H1 (cell line): Measurements from ENCODE around the gene CACNG8. TPM values are rescaled to one million over a fixed set of nuclear protein-coding genes. Genes with fewer than 3 reads are reported as not detected.

Source experiments
- CTCF ChIA-PET: fragments of 300-600 bp; sonication (Branson Sonifier 250); formaldehyde crosslinking; loops from one replicate; lab custom pipeline; 2021; ENCODE audit not compliant: partially characterized antibody; lab: Charles Lee
- POLR2A ChIA-PET: fragments of 300-600 bp; sonication (Branson Sonifier 250); formaldehyde crosslinking; loops from one replicate; lab custom pipeline; 2021; ENCODE audit warnings: inconsistent platforms; ENCODE audit not compliant: partially characterized antibody; lab: Charles Lee
- DNase-seq, 2 experiments: peaks; one replicate each; pipeline versions ENCODE4 v3.0.0 to v3.0.0-alpha.2; 2010 to 2022; ENCODE audit warnings: low spot score in 2 of 2, low read depth in 1 of 2, mixed read lengths in 1 of 2
- FAIRE-seq: peaks from 2 replicates; lab custom pipeline; 2011; peaks lifted over from hg19 to GRCh38; lab: Jason Lieb, UNC
- H2AFZ ChIP-seq: 2 replicates; pipeline ENCODE4 v1.8.1; 2012; ENCODE audit warnings: low read length, inconsistent platforms
- H2AK5ac ChIP-seq: 2 replicates; pipeline ENCODE4 v1.6.1; 2013; ENCODE audit warnings: low read depth, low read length
- H2BK120ac ChIP-seq: replicated peaks from 2 replicates; pipeline ENCODE3; 2013; ENCODE audit warnings: low read depth, low read length, inconsistent platforms
- H2BK12ac ChIP-seq: 2 replicates; pipeline ENCODE4 v1.6.1; 2013; ENCODE audit warnings: low read depth, low read length
- H2BK15ac ChIP-seq: 2 replicates; pipeline ENCODE4 v1.6.1; 2013; ENCODE audit warnings: low read length
- H2BK20ac ChIP-seq: 2 replicates; pipeline ENCODE4 v1.6.1; 2013; ENCODE audit warnings: low read length
- H2BK5ac ChIP-seq: 2 replicates; pipeline ENCODE4 v1.6.1; 2013; ENCODE audit warnings: low read depth, low read length
- H3K14ac ChIP-seq: 2 replicates; pipeline ENCODE4 v1.6.1; 2013; ENCODE audit warnings: inconsistent platforms; ENCODE audit not compliant: insufficient read length
- H3K18ac ChIP-seq: 2 replicates; pipeline ENCODE4 v1.6.1; 2013; ENCODE audit warnings: low read length; ENCODE audit errors: extremely low read depth
- H3K23ac ChIP-seq: 2 replicates; pipeline ENCODE4 v1.6.1; 2013; ENCODE audit warnings: inconsistent platforms; ENCODE audit not compliant: insufficient read length
- H3K23me2 ChIP-seq: 2 replicates; pipeline ENCODE4 v1.6.1; 2013; ENCODE audit warnings: low read depth, low read length
- H3K27ac ChIP-seq: 2 replicates; pipeline ENCODE4 v1.6.1; 2011; ENCODE audit warnings: low read depth, low read length, inconsistent platforms
- H3K27me3 ChIP-seq, 4 experiments: replicated peaks in 1 of 4; 1 replicate in 1 of 4; 2 replicates in 3 of 4; pipeline versions ENCODE4 v1.6.1 to v1.8.1; 2011 to 2013; ENCODE audit warnings: low read length in 3 of 4, mild to moderate bottlenecking in 3 of 4, inconsistent platforms in 2 of 4, mixed read lengths in 2 of 4, moderate library complexity in 1 of 4; ENCODE audit not compliant: control insufficient read depth in 3 of 4, insufficient read depth in 3 of 4; ENCODE audit errors: extremely low read depth in 1 of 4
- H3K36me3 ChIP-seq, 4 experiments: 2 replicates each; pipeline versions ENCODE4 v1.6.1 to v1.8.1; 2011 to 2013; ENCODE audit warnings: mild to moderate bottlenecking in 4 of 4, low read length in 3 of 4, moderate library complexity in 2 of 4, control low read depth in 1 of 4, inconsistent platforms in 1 of 4; ENCODE audit not compliant: insufficient read depth in 4 of 4, control insufficient read depth in 2 of 4
- H3K4ac ChIP-seq: replicated peaks from 2 replicates; pipeline ENCODE3; 2013; ENCODE audit warnings: low read length, low read depth, mixed read lengths, inconsistent platforms; ENCODE audit not compliant: insufficient read length
- H3K4me1 ChIP-seq, 4 experiments: replicated peaks in 1 of 4; 1 replicate in 1 of 4; 2 replicates in 3 of 4; pipeline versions ENCODE4 v1.6.1 to v1.8.1; 2011 to 2013; ENCODE audit warnings: low read length in 3 of 4, inconsistent platforms in 2 of 4, mixed read lengths in 1 of 4; ENCODE audit not compliant: insufficient read depth in 4 of 4, control insufficient read depth in 3 of 4
- H3K4me2 ChIP-seq, 2 experiments: 2 replicates each; pipeline versions ENCODE4 v1.6.1 to v1.8.1; 2011 to 2013; ENCODE audit warnings: low read depth in 2 of 2, low read length in 2 of 2, control low read depth in 1 of 2, inconsistent platforms in 1 of 2, mild to moderate bottlenecking in 1 of 2; ENCODE audit not compliant: insufficient read depth in 1 of 2
- H3K4me3 ChIP-seq, 4 experiments: fragments of 200-600, 300-600 bp in 1 of 4; sonication (generic), shearing (Covaris generic), sonication (Bioruptor Twin) in 1 of 4; 2 replicates each; pipeline versions ENCODE4 v1.5.1 to v1.8.1; 2011 to 2016; ENCODE audit warnings: low read length in 4 of 4, low read depth in 3 of 4, control low read depth in 2 of 4, inconsistent platforms in 2 of 4, mild to moderate bottlenecking in 2 of 4, mixed read lengths in 1 of 4, moderate library complexity in 1 of 4; ENCODE audit not compliant: insufficient read depth in 2 of 4; ENCODE audit errors: extremely low read depth in 1 of 4
- H3K56ac ChIP-seq: replicated peaks from 2 replicates; pipeline ENCODE3; 2013; ENCODE audit warnings: low read depth, mild to moderate bottlenecking, mixed read lengths, low read length, inconsistent platforms; ENCODE audit not compliant: insufficient read length
- H3K79me1 ChIP-seq: 2 replicates; pipeline ENCODE4 v1.6.1; 2013; ENCODE audit warnings: low read depth, low read length, control low read depth
- H3K79me2 ChIP-seq, 2 experiments: 2 replicates each; pipeline versions ENCODE4 v1.6.1 to v1.8.1; 2012 to 2013; ENCODE audit warnings: low read length in 2 of 2, mild to moderate bottlenecking in 2 of 2, inconsistent platforms in 1 of 2; ENCODE audit not compliant: insufficient read depth in 2 of 2, control insufficient read depth in 1 of 2
- H3K9ac ChIP-seq, 4 experiments: replicated peaks in 1 of 4; 1 replicate in 1 of 4; 2 replicates in 3 of 4; pipeline versions ENCODE4 v1.6.1 to v1.8.1; 2011 to 2013; ENCODE audit warnings: low read depth in 3 of 4, low read length in 3 of 4, control low read depth in 2 of 4, mild to moderate bottlenecking in 2 of 4, moderate library complexity in 2 of 4, inconsistent platforms in 1 of 4; ENCODE audit errors: extremely low read depth in 1 of 4
- H3K9me3 ChIP-seq, 2 experiments: 2 replicates each; pipeline versions ENCODE4 v1.6.1 to v1.8.1; 2012 to 2013; ENCODE audit warnings: mild to moderate bottlenecking in 2 of 2, moderate library complexity in 2 of 2, control low read depth in 1 of 2, inconsistent platforms in 1 of 2, low read depth in 1 of 2, low read length in 1 of 2, mixed read lengths in 1 of 2; ENCODE audit not compliant: insufficient read depth in 2 of 2
- H4K20me1 ChIP-seq, 2 experiments: replicated peaks in 1 of 2; 2 replicates each; pipeline versions ENCODE3 to v1.8.1; 2011 to 2013; ENCODE audit warnings: inconsistent platforms in 2 of 2, low read length in 2 of 2, mild to moderate bottlenecking in 1 of 2; ENCODE audit not compliant: insufficient read depth in 2 of 2, control insufficient read depth in 1 of 2
- H4K5ac ChIP-seq: 2 replicates; pipeline ENCODE4 v1.6.1; 2013; ENCODE audit warnings: low read length, low read depth, mixed read lengths, inconsistent platforms; ENCODE audit not compliant: insufficient read length
- H4K8ac ChIP-seq: 2 replicates; pipeline ENCODE4 v1.8.0; 2013; ENCODE audit warnings: mild to moderate bottlenecking, moderate library complexity, low read length, inconsistent platforms; ENCODE audit not compliant: insufficient read depth; ENCODE audit errors: extremely low read depth
- H4K91ac ChIP-seq: replicated peaks from 2 replicates; pipeline ENCODE3; 2013; ENCODE audit warnings: low read length, mixed read lengths, inconsistent platforms; ENCODE audit not compliant: insufficient read length
- BACH1 ChIP-seq: IDR thresholded peaks from 2 replicates; pipeline ENCODE4 v1.6.1; 2012; ENCODE audit warnings: low read length, improper control_type of control experiment
- BCL11A ChIP-seq, 2 experiments: IDR thresholded peaks; one replicate each; pipeline ENCODE4 v1.6.1; 2011; ENCODE audit warnings: low read depth in 2 of 2, low read length in 2 of 2, mild to moderate bottlenecking in 2 of 2
- CBX5 ChIP-seq: fragments of 300-800, 300-1000 bp; sonication (generic); IDR thresholded peaks from 2 replicates; pipeline ENCODE4 v1.7.1; 2016; ENCODE audit warnings: antibody characterized with exemption, low read length, low read depth
- CTBP2 ChIP-seq: IDR thresholded peaks from 2 replicates; pipeline ENCODE4 v1.7.0; 2011; ENCODE audit warnings: borderline replicate concordance, mild to moderate bottlenecking, moderate library complexity, mixed read lengths, low read length; ENCODE audit not compliant: insufficient read depth, insufficient read length
- POLR2A ChIP-seq, 2 experiments: IDR thresholded peaks; 1 replicate in 1 of 2; 2 replicates in 1 of 2; pipeline ENCODE4 v1.6.1; 2011; ENCODE audit warnings: low read depth in 2 of 2, low read length in 2 of 2, mild to moderate bottlenecking in 2 of 2; ENCODE audit errors: control extremely low read depth in 1 of 2
- POLR2AphosphoS5 ChIP-seq: IDR thresholded peaks from 2 replicates; pipeline ENCODE4 v1.6.1; 2011; ENCODE audit warnings: low read depth, low read length
- SIN3A ChIP-seq, 2 experiments: IDR thresholded peaks in 1 of 2; conservative IDR thresholded peaks in 1 of 2; 2 replicates each; pipeline ENCODE4 v1.6.1; 2011 to 2012; ENCODE audit warnings: low read length in 2 of 2, improper control_type of control experiment in 1 of 2, low read depth in 1 of 2, mild to moderate bottlenecking in 1 of 2
- WGBS, 2 experiments: shearing (Covaris generic) in 1 of 2; methylation state at CpG; one replicate each; pipeline versions ENCODE4 v1.1.6 to v1.1.7; 2013 to 2015; ENCODE audit warnings: low lambda C conversion rate in 2 of 2, mixed read lengths in 2 of 2, inconsistent platforms in 1 of 2, low coverage in 1 of 2, missing lambda C conversion rate in 1 of 2; ENCODE audit not compliant: insufficient replicate concordance in 2 of 2, insufficient coverage in 1 of 2, insufficient read length in 1 of 2; ENCODE audit errors: extremely low coverage in 1 of 2, missing lambda C conversion rate in 1 of 2; 5-methylcytosine and 5-hydroxymethylcytosine counted together
- polyA plus RNA-seq, 7 experiments: library from polyadenylated mRNA; depleted of rRNA in 3 of 7; stranded (reverse) in 5 of 7; unstranded in 2 of 7; fragments of >200 nt in 5 of 7; fragments of 200-250 nt in 2 of 7; gene quantifications; 1 replicate in 5 of 7; 2 replicates in 1 of 7; 4 replicates in 1 of 7; pipeline versions ENCODE4 v1.2.1 to v1.2.3, GENCODE V29; 2011 to 2013; ENCODE audit warnings: missing spikeins in 2 of 7, mixed read lengths in 2 of 7
- total RNA-seq: library from RNA; stranded (reverse); fragmentation: NEBNext Ultra II Directional; extraction: Animal tissue kit (Norgen Biotek cat#: 25700); gene quantifications from 2 replicates; pipeline ENCODE4 v1.2.1, GENCODE V29; 2021

The CACNG8 gene
- total and polyA plus RNA-seq, 2 of the 8 experiments (the other 6 are each of a cell fraction or from before 2014, with no cell fraction given): 0.41 to 4.5 TPM

DNA sequence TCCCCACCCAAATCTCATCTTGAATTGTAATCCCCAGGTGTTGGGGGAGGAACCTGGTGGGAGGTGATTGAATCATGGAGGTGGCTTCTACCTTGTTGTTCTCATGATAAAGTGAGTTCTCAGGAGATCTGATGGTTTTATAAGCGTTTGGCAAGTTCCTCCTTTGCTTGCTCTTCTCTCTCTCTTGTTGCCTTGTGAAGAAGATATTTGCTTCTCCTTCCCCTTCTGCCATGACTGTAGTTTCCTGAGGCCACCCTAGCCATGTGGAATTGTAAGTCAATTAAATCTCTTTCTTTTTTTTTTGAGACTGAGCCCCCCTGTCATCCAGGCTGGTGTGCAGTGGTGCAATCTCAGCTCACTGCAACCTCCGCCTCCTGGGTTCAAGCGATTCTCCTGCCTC is 66.6 kb downstream of the CACNG8 start:
- Histone ChIP-seq H4K91ac (peak overlapping the region; percentile 7), H3K9me3 (no peaks in the 10 kb centered on the region), H2AK5ac (no peak overlapping the region), H3K14ac (no peak overlapping the region), H3K27ac (no peak overlapping the region), H4K5ac (no peak overlapping the region), H3K79me2 (no peaks in the 10 kb centered on the region), H3K4me1 (peaks cover 0 to 3% (median 1%) of the 10 kb centered on the region in 4 experiments; a peak in 5 of 7 replicates), H2BK15ac (no peak overlapping the region), H3K56ac (no peak overlapping the region), H3K23me2 (no peaks in the 10 kb centered on the region), H3K9ac (no peak overlapping the region), H2BK120ac (no peak overlapping the region), H3K4me2 (no peak overlapping the region), H2BK12ac (peak overlapping the region; percentile 68; the same call in 1 of the 2 replicates), H3K4ac (no peak overlapping the region), H2AFZ (no peak overlapping the region), H4K20me1 (no peaks in the 10 kb centered on the region), H3K23ac (no peak overlapping the region), H4K8ac (no peak overlapping the region), H3K36me3 (no peaks in the 10 kb centered on the region), H3K4me3 (no peak overlapping the region), H3K18ac (no peak overlapping the region), H3K79me1 (no peaks in the 10 kb centered on the region), H2BK5ac (peak overlapping the region; percentile 16; the same call in 1 of the 2 replicates), H3K27me3 (no peaks in the 10 kb centered on the region; a peak in 1 of 7 replicates), H2BK20ac (no peak overlapping the region)
- DNase-seq: no peak
- no peak for FAIRE-seq
- WGBS, 2 experiments: 91% methylated on average over 3 of the region's 3 CpGs; no CpG with 5 or more reads in 1 of the 2 experiments
- POLR2A ChIA-PET: interaction anchor here (0.7 to 1.3 kb wide), 4 partner anchors 13 to 152 kb away, joined by 3 to 4 read pairs (median 4); no protein-coding TSS in a partner anchor
- CTCF ChIA-PET: interaction anchor here (0.6 to 6.2 kb wide), 32 partner anchors 9 to 237 kb away, joined by 3 to 36 read pairs (median 5); partner anchors contain the start of gene MBOAT7
- no peak for TF ChIP-seq BACH1
- TF ChIP-seq SIN3A (conservative IDR thresholded peaks at IDR 0.05 in 1 of 2, IDR thresholded peaks at IDR 0.05 in 1 of 2; ENCODE audit: low read depth in 1 of 2, low read length in 2 of 2): no peak
- TF ChIP-seq POLR2AphosphoS5: no peak
- TF ChIP-seq CBX5: no peak
- no peak for TF ChIP-seq POLR2A (IDR thresholded peaks at IDR 0.05; ENCODE audit: control extremely low read depth in 1 of 2, low read depth in 2 of 2, low read length in 2 of 2)
- no peak for TF ChIP-seq BCL11A (IDR thresholded peaks at IDR 0.05; ENCODE audit: low read depth in 2 of 2, low read length in 2 of 2)
- no peak for TF ChIP-seq CTBP2
